Right ventricle myocardium superior (tissue), 1 donor: ENCODE results near the gene RPL29. TPM values are rescaled to one million over a fixed set of nuclear protein-coding genes. Genes with fewer than 3 reads are reported as not detected.

ENCODE experiments used
- ATAC-seq: fragments of 200-7000 bp; cut with Tn5 transposase; one replicate; pipeline ENCODE4 v1.9.1; 2020; ENCODE audit warnings: mild to moderate bottlenecking; ENCODE audit not compliant: poor library complexity
- DNase-seq: peaks from one replicate; pipeline ENCODE4 v3.0.0-alpha.2; 2020
- intact Hi-C: fragments of 100-400 bp; cut with DNase I; formaldehyde crosslinking; loops from one replicate; pipeline ENCODE4 v1.11.2; 2022
- total RNA-seq: library from RNA; stranded (reverse); fragmentation: NEBNext Ultra II Directional; extraction: Animal tissue kit (Norgen Biotek cat#: 25700); gene quantifications from one replicate; pipeline ENCODE4 v1.2.1, GENCODE V29; 2021
- donor health status: DM: no; HTN: yes; CAD: no; lungs with severe emphysema.

The RPL29 gene
- total RNA-seq, 1 donor from 2014 or later: 594 TPM

GRCh38 chr3:52029535-52029934 is 33.8 kb upstream of the RPL29 start:
- intact Hi-C loops: no loop called here
- no peak for DNase-seq
- no peak for ATAC-seq

- DNase-seq: no peak
- intact Hi-C loops: no loop called here
- ATAC-seq: peak; percentile 26
These were observed 33.4 kb upstream of the RPL29 start for GRCh38 chr3:52029053-52029452.

- DNase-seq (peak; percentile 91), ATAC-seq (peak; percentile 79)
- intact Hi-C loops: no loop called here
These were observed 32.9 kb upstream of the RPL29 start for GRCh38 chr3:52028572-52028971.

DNA sequence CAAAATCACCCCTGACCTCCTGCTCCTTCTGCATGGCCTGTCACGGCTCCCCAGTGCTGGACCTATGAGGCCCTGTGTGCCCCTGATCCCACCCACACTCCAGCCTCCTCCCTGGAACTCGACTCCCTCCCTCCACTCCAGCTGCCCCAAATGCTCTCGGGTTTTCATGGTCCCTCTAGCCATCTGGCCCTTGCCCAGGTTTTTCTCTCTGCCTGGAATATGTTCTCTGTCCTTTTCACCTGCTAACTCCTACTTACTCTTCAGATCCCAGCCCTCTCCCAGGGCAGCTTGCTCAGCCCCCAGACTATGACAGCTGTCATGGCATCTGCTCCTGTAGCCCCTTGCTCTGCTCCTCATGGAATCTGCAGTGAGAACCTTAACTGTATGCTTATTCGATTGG is 30.3 kb upstream of the RPL29 start:
- no peak for DNase-seq
- intact Hi-C loops: no loop called here
- ATAC-seq: peak; percentile 16

GRCh38 chr3:52025453-52025852 is 29.8 kb upstream of the RPL29 start:
- no peak for DNase-seq
- intact Hi-C loops: no loop called here
- peak; percentile 6 for ATAC-seq

DNA sequence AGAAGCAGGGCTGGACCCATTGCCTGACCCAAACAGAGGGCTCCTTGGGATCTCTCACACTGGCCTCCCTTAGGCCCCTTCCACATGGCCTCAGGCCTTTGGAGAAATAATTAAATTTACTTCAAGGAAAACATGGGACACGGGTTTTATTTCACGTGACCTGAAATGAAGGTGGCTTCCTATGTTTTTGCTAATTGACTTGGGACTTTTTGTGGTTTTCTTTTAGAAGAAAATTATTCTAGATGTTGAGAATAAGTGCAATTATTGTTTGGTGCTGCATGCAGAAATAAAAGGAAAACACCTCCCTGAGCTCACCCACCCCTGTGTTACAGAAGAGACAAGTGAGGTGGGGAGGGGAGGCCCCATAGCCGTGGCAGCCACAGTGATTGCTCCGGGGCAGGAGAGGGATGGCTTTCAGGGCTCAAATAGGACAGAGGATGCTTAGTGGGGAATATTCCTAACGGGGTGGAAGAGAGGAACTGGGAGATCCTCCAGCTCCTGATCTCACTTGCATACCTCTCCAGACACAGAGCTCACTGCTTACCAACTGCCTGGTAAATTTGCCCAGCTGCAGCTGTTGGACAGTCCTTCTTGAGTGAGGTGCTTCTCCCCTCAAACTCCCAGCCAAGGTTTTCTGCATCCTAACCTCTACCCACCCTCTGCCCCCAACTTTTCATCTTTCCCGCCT is 29.2 kb upstream of the RPL29 start:
- intact Hi-C loops: no loop called here
- no peak for DNase-seq
- ATAC-seq: peak; percentile 19

DNA sequence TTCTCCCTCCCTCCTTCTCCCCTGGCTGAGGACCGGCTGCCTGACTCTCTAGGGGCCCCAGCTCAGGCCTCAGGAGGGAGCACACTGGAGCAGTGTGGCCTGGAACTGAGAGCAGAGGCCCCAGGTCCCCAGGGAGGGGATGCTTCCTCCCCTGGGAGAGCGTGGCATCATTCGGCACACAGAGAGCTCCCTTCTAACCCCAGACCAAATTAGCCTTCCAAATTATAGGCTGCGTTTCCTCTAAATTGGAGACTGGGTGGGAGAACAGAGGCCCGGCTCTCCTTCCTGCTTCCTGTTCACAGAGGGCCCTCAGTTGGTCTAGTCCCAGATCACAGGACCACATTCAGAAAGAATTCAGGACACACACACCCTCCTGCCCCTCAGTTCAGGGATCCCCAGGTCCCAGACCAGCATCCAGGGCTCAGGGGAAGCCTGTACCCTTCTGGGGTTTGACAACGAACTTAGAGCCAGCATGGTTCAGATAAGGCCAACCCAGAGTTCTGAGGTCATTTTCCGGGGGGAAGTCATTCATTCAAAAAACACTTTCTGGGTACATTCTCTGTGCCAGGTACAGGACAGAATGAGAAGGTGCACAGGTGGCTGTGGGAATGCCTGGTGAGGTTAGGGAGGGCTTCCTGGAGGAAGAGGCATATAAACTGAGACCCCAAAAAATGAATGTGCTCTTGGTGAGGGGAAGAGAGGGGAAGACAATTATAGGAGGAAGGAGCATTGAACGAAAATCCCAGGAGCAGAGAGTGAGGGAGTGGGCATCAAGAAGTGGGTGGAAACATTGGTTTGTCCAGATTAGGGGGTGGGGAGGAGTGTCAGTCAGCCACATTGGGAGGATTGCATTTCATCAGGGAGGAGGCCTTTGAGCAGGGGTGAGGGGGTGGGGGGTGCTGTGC is 28.4 kb upstream of the RPL29 start:
- DNase-seq: no peak
- ATAC-seq: no peak
- intact Hi-C loops: no loop called here

- ATAC-seq: no peak
- intact Hi-C loops: no loop called here
- DNase-seq: no peak
These were observed 27.5 kb upstream of the RPL29 start for GRCh38 chr3:52023101-52023770.

GRCh38 chr3:52022323-52023100 is 26.8 kb upstream of the RPL29 start:
- intact Hi-C loops: no loop called here
- ATAC-seq: peak; percentile 28
- peak; percentile 75 for DNase-seq

DNA sequence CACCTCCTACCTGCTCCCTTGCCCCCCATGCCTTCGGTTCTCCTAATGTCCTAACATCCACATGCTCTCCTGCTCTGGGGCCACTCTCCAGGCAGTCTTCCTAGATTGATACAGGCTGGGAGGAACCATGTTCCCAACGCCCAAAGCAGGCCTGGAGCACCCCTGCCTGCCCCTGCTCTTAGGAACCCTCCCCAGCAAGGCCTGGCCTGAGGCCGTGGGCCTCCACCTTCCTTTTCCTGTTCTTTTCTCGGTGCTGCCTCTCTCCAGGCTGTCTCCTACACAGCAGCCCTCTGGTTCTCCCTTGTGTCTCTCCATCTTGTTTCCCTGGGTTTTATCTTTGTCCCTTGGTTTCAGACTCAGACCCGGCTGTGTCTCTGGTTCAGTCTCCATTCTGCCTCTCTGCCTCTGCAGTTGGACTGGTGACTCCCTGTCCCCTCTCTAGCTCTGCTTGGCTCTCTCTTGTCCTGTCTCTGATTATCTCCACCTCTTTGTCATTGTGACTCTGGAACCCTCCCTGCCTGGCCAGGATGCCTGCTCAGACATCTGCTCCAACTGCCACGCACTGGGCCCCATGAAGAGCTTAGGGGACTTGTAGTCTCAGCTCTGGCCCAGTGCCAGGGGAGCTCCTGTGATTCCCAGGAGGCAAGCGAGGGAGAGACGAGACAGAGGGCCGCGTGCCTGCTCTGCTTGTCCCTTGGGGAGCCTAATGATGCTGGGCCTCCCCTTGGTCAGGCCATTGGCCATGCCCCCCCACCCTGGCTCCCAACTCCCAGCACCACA is 26.0 kb upstream of the RPL29 start:
- ATAC-seq (peak; percentile 42), DNase-seq (peak; percentile 84)
- intact Hi-C loops: no loop called here

DNA sequence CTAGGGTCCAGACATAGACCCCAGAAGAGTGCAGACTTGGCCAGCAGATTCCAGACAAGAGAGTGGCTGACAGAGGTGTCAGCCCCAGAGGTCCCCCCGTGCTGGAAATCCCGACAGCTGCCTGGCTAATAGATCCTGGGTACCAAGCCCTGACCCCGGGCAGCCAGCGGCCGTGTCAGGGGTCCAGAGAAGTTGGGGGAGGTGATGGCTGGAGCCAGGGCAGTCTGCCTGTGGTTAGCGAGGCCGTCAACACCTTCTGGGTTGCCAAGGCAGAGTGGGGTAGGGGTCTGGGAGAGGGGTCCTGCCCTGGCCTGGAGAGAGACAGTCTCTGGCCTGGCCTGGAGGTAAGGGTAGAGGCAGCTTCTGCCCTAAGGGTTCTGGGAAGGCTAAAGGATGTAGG is 25.1 kb upstream of the RPL29 start:
- DNase-seq (no peak), ATAC-seq (no peak)
- intact Hi-C loops: no loop called here

DNA sequence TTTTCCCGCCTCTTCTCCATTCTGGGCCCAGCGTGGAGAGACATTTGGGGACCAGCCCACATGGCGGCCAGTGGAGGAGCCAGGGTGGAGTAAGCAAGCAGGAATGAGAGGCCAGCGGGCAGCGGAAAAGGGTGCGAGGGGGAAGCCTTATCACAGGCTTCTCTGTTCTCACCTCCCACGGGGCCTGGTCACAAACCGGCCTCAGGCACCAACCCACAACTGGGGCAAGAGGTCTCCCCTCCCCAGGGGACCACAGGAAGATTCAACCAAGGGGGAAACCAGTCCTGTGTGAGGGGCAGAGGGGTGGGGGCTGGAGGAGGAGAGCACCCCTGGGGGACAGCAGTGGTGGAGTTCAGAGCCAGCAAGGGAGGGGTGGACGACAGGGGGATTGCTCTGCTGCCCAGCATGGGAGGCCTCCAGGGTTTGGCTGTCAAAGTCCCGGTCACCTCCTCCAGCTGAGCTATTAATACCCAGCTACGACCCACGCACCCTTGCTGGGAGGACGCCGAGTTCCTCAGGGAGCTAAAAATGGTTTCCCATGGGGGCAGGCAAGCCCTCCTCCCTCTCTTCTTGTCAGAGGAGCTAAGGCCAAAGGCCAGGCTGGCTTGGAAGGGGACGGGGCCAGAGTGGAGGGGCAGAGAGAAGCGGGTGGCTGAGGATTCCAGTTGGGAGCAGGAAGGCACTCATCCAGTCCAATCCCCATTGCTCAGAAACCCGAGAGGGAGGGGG is 23.8 kb upstream of the RPL29 start:
- DNase-seq (peak; percentile 85), ATAC-seq (peak; percentile 77)
- intact Hi-C loops: no loop called here

DNA sequence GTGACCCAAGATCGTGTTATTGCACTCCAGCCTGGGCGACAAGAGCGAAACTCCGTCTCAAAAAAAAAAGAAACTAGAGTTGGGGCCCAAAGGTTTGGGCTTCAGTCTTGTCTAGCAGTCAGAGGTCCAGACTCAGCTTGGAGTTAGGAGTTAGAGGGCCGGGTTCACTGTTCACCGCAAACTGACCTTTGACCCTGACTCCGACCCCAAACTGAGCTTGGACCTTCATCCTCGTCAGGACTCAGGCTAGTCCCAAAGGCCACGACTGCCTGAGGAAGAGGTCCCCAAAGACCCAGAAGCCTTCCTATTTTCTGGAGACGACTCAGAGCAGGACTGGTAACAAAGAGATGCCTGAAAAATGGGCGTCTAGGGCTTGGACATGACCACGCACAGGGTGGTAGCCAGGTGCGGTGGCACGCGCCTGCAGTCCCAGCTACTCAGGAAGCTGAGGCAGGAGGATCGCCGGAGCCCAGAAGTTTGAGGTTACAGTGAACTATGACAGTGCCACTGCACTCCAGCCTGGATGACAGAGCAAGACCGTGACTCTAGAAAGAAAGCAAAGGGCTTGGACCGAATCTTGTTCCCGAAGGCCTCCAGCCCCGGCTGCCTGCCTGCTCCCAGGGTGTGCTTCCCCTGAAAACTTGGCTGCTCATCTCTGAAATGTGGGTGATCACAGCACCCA is 22.8 kb upstream of the RPL29 start:
- DNase-seq (no peak), ATAC-seq (no peak)
- intact Hi-C loops: no loop called here

- no peak for ATAC-seq
- no peak for DNase-seq
- intact Hi-C loops: no loop called here
These were observed 21.9 kb upstream of the RPL29 start for GRCh38 chr3:52017586-52017985.

DNA sequence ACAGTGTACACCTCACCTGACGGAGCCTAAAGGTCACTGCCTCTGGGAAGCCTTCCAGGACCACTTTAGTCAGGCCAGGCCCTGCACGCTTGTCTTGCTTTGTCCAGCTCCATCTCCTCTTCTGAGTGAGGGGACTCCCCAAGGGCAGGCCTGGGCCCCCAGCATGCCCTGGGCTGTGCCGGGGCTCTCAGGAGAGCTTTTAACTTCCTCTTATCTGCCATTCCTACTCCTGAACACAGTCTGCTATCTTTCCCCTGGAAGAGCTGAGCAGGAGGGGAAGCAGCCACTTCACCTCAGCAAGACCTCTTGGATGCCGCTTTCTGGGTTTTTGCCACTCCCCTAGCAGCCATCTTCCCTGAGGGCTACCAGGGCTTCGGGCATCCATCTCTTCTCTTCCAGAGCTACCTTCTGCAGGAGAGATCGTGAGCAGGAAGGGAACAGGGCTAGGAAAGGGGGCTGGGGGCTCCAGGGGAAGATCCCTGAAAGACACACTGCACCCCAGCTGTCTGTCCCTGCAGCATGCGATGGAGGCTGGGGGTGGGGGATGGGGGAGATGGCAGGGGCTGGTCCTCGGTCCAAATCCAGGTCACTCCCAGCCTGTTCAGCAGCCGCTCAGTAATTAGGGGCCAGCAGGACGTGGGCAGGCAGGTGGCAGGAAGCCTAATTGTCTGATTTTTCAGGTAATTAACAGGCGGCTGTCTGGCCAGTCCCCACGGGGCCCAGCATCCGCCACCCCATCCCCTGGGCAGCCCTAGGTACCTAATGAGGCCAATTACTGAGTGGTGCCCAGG is 19.9 kb upstream of the RPL29 start:
- ATAC-seq (no peak), DNase-seq (no peak)
- intact Hi-C loops: no loop called here

DNA sequence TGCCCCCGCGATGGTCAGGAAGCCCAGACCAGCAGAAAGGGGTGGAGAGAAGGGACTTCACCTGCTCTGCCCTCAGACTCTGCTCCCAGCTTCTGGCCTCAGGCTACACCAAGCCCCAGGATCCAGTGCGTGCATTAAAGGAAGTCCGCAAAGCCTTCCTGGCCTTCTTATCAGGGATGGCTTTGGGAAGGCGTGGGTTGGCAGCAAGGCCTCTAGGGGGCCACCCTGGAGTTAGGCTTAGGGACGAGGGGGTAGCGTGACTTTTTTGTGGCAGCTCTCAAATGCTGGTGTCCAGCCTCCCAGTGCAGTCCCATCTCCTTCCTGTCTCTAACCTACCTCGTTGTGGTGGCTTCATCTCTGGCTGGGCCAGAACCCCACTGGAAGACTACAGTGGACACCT is 18.9 kb upstream of the RPL29 start:
- intact Hi-C loops: no loop called here
- no peak for DNase-seq
- ATAC-seq: no peak
